Omental fat pad (tissue), 4 donors: ENCODE measurements around the gene FAM13B. TPM values are rescaled to one million over a fixed set of nuclear protein-coding genes. Genes with fewer than 3 reads are reported as not detected.
"Not testable (repeated sequence)": the region's sequence is repeated elsewhere in the genome, so short reads cannot be mapped to it uniquely, and the experiment has no call there.

Experiments used
- ATAC-seq: fragments of 150-250 bp; one replicate; pipeline ENCODE4 v1.9.1; 2016; ENCODE audit warnings: mild to moderate bottlenecking, moderate library complexity; ENCODE audit not compliant: low FRiP score
- DNase-seq: peaks from one replicate; pipeline ENCODE4 v3.0.0-alpha.2; 2019; ENCODE audit warnings: low spot score
- CTCF ChIP-seq, 3 donors: fragments of 450-650 bp; IDR thresholded peaks; one replicate each; pipeline ENCODE4 v1.5.1; 2016 to 2017; ENCODE audit warnings: antibody characterized with exemption in 3 of 3, mild to moderate bottlenecking in 3 of 3, moderate library complexity in 2 of 3
- total RNA-seq, 4 donors: library from RNA; depleted of rRNA; stranded (reverse); fragments of >200 nt; gene quantifications; one replicate each; pipeline ENCODE4 v1.1.0, GENCODE V29; 2016

FAM13B gene
- total RNA-seq, 4 donors from 2014 or later, result 30.0 to 37.1 (median 33.6) TPM

- no peak for DNase-seq
- no peak for ATAC-seq
- TF ChIP-seq CTCF (IDR thresholded peaks at IDR 0.05), result no peak
These were observed 35.1 kb downstream of the FAM13B start for GRCh38 chr5:137997726-137998213.

- DNase-seq (no peak), ATAC-seq (no peak)
- no peak for TF ChIP-seq CTCF (IDR thresholded peaks at IDR 0.05)
These were observed 37.1 kb downstream of the FAM13B start for GRCh38 chr5:137995749-137996128.

- DNase-seq (no peak), ATAC-seq (no peak)
- TF ChIP-seq CTCF (IDR thresholded peaks at IDR 0.05), result no peak
These were observed 37.7 kb downstream of the FAM13B start for GRCh38 chr5:137995077-137995748.

- DNase-seq (no peak), ATAC-seq (no peak)
- no peak for TF ChIP-seq CTCF (IDR thresholded peaks at IDR 0.05)
These were observed 38.3 kb downstream of the FAM13B start for GRCh38 chr5:137994556-137994955.

GRCh38 chr5:137989419-137989818, 43.5 kb downstream of the FAM13B start:
- no peak for DNase-seq
- no peak for TF ChIP-seq CTCF (IDR thresholded peaks at IDR 0.05)
- ATAC-seq, result no peak

- ATAC-seq (no peak), DNase-seq (no peak)
These were observed 57.7 kb downstream of the FAM13B start for GRCh38 chr5:137975208-137975607.

GRCh38 chr5:137970384-137970783, 62.5 kb downstream of the FAM13B start:
- ATAC-seq, DNase-seq: not testable (repeated sequence)

More at GRCh38 chr5:137975208-137975607, 57.7 kb downstream of the FAM13B start:
- TF ChIP-seq CTCF (IDR thresholded peaks at IDR 0.05), result no peak
